Posterior cingulate gyrus (tissue), 11 donors: ENCODE data around the gene ZNF667.

Experiments used
- DNase-seq, 10 donors: peaks; one replicate each; pipeline versions ENCODE4 v3.0.0 to v3.0.0-alpha.2; 2020 to 2021; ENCODE audit warnings: mixed read lengths in 3 of 10
- intact Hi-C: fragments of 100-400 bp; cut with DNase I; formaldehyde crosslinking; loops from one replicate; pipeline ENCODE4 v1.15.1; 2023

The ZNF667 gene

GRCh38 chr19:56476651-56477428 lies at the start of gene ZNF667:
TSS of gene ZNF667 (minus strand) at chr19:56477345. CDS start at chr19:56462370, 14,975 bp downstream.
- peak in 9 of 10 donors; percentile 18 to 89 (median 48) for DNase-seq
- intact Hi-C loops: loop anchor here (5.0 kb wide), 1 partner anchor 85 kb away; the partner anchor contains the start of gene ZNF582

- intact Hi-C loops: no loop called here
- DNase-seq: no peak
Observed at GRCh38 chr19:56525214-56525860, 48.2 kb upstream of the ZNF667 start.

- intact Hi-C loops: loop anchor here (2.0 kb wide), 1 partner anchor 30 kb away; the partner anchor contains the start of gene ZFP28
- peak in 3 of 10 donors; percentile 7 to 49 (median 13) for DNase-seq
Observed at GRCh38 chr19:56508290-56508778, 31.2 kb upstream of the ZNF667 start.

GRCh38 chr19:56507446-56508289 lies 30.5 kb upstream of the ZNF667 start, which contains the start of gene ZNF471:
TSS of gene ZNF471 (plus strand) at chr19:56507855. CDS start at chr19:56511572, 3,717 bp downstream.
- intact Hi-C loops: loop anchor here (2.0 kb wide), 1 partner anchor 31 kb away; the partner anchor contains the start of gene ZFP28
- DNase-seq: peak; percentile 98 to 100 (median 99)

GRCh38 chr19:56504581-56504980 lies 27.4 kb upstream of the ZNF667 start:
- intact Hi-C loops: no loop called here
- no peak for DNase-seq

GRCh38 chr19:56491399-56491798 lies 14.3 kb upstream of the ZNF667 start:
- intact Hi-C loops: no loop called here
- no peak for DNase-seq

- intact Hi-C loops: loop anchor here (5.0 kb wide), 1 partner anchor 85 kb away; the partner anchor contains the start of gene ZNF582
- peak; percentile 88 to 98 (median 93) for DNase-seq
Observed at GRCh38 chr19:56477429-56478338, 539 bp upstream of the ZNF667 start.

- DNase-seq: peak in 1 of 10 donors; percentile 78
- intact Hi-C loops: loop anchor here (5.0 kb wide), 1 partner anchor 84 kb away; the partner anchor contains the start of gene ZNF582
Observed at GRCh38 chr19:56476093-56476492, 1.1 kb downstream of the ZNF667 start.

- DNase-seq: no peak
- intact Hi-C loops: no loop called here
Observed at GRCh38 chr19:56474308-56474707, 2.8 kb downstream of the ZNF667 start.

- no peak for DNase-seq
- intact Hi-C loops: no loop called here
Observed at GRCh38 chr19:56441206-56441792, 35.8 kb downstream of the ZNF667 start.

- no peak for DNase-seq
- intact Hi-C loops: no loop called here
Observed at GRCh38 chr19:56423985-56424353, 53.2 kb downstream of the ZNF667 start.

GRCh38 chr19:56423276-56423984 lies 53.7 kb downstream of the ZNF667 start:
- intact Hi-C loops: no loop called here
- DNase-seq: no peak

GRCh38 chr19:56405062-56405461 lies 72.1 kb downstream of the ZNF667 start:
- no peak for DNase-seq
- intact Hi-C loops: no loop called here

GRCh38 chr19:56404705-56405056 lies 72.5 kb downstream of the ZNF667 start:
- no peak for DNase-seq
- intact Hi-C loops: no loop called here

- peak; percentile 91 to 99 (median 94) for DNase-seq
- intact Hi-C loops: loop anchor here (1.0 kb wide), 1 partner anchor 11 kb away; the partner anchor contains the start of gene ZNF582
Observed at GRCh38 chr19:56403764-56404704, 73.1 kb downstream of the ZNF667 start, which contains the start of gene ZNF583. TSS of gene ZNF583 (plus strand) at chr19:56404332. CDS start at chr19:56407115, 2,783 bp downstream.

GRCh38 chr19:56403261-56403660 lies 73.9 kb downstream of the ZNF667 start:
- no peak for DNase-seq
- intact Hi-C loops: loop anchor here (1.0 kb wide), 1 partner anchor 10 kb away; the partner anchor contains the start of gene ZNF582

GRCh38 chr19:56400485-56400884 lies 76.7 kb downstream of the ZNF667 start:
- intact Hi-C loops: no loop called here
- DNase-seq: no peak
